ENCODE data around the gene CUL2.

DNA sequence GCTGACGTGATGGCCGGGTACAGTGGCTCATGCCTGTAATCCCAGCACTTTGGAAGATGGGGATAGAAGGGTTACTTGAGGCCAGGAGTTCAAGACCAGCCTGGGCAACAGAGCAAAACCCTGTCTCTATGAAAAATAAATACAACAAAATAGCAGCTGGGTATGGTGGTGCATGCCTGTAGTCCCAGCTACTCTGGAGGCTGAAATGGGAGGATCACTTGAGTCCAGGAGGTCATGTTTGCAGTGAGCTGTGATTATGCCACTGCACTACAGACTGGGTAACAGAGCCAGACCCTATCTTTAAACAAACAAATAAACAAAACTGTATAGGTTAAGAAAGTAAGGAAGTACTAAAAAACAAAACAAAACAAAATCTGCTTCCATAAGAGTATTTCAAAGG is 6.2 kb upstream of the CUL2 start:
- TF ChIP-seq, protein P1, sequence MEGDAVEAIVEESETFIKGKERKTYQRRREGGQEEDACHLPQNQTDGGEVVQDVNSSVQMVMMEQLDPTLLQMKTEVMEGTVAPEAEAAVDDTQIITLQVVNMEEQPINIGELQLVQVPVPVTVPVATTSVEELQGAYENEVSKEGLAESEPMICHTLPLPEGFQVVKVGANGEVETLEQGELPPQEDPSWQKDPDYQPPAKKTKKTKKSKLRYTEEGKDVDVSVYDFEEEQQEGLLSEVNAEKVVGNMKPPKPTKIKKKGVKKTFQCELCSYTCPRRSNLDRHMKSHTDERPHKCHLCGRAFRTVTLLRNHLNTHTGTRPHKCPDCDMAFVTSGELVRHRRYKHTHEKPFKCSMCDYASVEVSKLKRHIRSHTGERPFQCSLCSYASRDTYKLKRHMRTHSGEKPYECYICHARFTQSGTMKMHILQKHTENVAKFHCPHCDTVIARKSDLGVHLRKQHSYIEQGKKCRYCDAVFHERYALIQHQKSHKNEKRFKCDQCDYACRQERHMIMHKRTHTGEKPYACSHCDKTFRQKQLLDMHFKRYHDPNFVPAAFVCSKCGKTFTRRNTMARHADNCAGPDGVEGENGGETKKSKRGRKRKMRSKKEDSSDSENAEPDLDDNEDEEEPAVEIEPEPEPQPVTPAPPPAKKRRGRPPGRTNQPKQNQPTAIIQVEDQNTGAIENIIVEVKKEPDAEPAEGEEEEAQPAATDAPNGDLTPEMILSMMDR (IDR thresholded peaks at IDR 0.05): no peak
- TF ChIP-seq POLR2A (IDR thresholded peaks at IDR 0.05): no peak
